Measurements from ENCODE around the gene KLHL29. TPM values are rescaled to one million over a fixed set of nuclear protein-coding genes. Genes with fewer than 3 reads are reported as not detected.

The KLHL29 gene
- total and polyA plus RNA-seq, 4 donors: 0.29 to 2.3 (median 0.68) TPM

GRCh38 chr2:23670245-23670592 lies 285.2 kb downstream of the KLHL29 start:
- H3K4me3 ChIP-seq (ENCODE audit: low read depth in 1 of 3, low read length in 3 of 3): no peak overlapping the region
- TF ChIP-seq SP1 (IDR thresholded peaks at IDR 0.05) (no peak), RXRA (IDR thresholded peaks at IDR 0.05) (no peak), REST (IDR thresholded peaks at IDR 0.05) (no peak), NR2F2 (IDR thresholded peaks at IDR 0.05) (no peak)
- no peaks in the 10 kb centered on the region for H3K27me3 ChIP-seq (ENCODE audit: control insufficient read depth in 4 of 4, insufficient read depth in 4 of 4, low read length in 3 of 4)
- no peaks in the 10 kb centered on the region for H3K9me3 ChIP-seq (ENCODE audit: control insufficient read depth in 4 of 4, low read length in 3 of 4)
- no peaks in the 10 kb centered on the region for H3K4me1 ChIP-seq (ENCODE audit: control insufficient read depth in 4 of 4, insufficient read depth in 4 of 4, low read length in 3 of 4)
- WGBS: 95% methylated on average over 11 of the region's 11 CpGs
- no peak for DNase-seq (ENCODE audit: low spot score)
- no peak overlapping the region for H3K9ac ChIP-seq (ENCODE audit: low read depth in 1 of 2, low read length in 2 of 2)
- no peak overlapping the region for H3K27ac ChIP-seq (ENCODE audit: low read depth in 1 of 2, low read length in 2 of 2)
- H3K36me3 ChIP-seq (ENCODE audit: control insufficient read depth in 4 of 4, insufficient read depth in 3 of 4, low read depth in 1 of 4, low read length in 3 of 4): no peaks in the 10 kb centered on the region

- no peak for TF ChIP-seq SP1 (IDR thresholded peaks at IDR 0.05)
- no peak for TF ChIP-seq TAF1 (conservative IDR thresholded peaks at IDR 0.05)
- TF ChIP-seq FOXA1 (IDR thresholded peaks at IDR 0.05): no peak
- TF ChIP-seq RAD21 (IDR thresholded peaks at IDR 0.05): no peak
- TF ChIP-seq RXRA (IDR thresholded peaks at IDR 0.05): no peak
- no peak for TF ChIP-seq CTCF (IDR thresholded peaks at IDR 0.05; ENCODE audit: low read depth, low read length, missing input control)
- TF ChIP-seq HNF4G (IDR thresholded peaks at IDR 0.05): no peak
- H3K9ac ChIP-seq (ENCODE audit: low read depth in 1 of 2, low read length in 2 of 2): no peak overlapping the region
- no peak for DNase-seq (ENCODE audit: low spot score)
- no peak overlapping the region for H3K4me3 ChIP-seq (ENCODE audit: low read depth in 1 of 3, low read length in 3 of 3)
- no peak overlapping the region for H3K27ac ChIP-seq (ENCODE audit: low read depth in 1 of 2, low read length in 2 of 2)
- H3K9me3 ChIP-seq (ENCODE audit: control insufficient read depth in 4 of 4, low read length in 3 of 4): peaks cover 0 to under 1% (median 0%) of the 10 kb centered on the region in 4 donors
- no peaks in the 10 kb centered on the region for H3K4me1 ChIP-seq (ENCODE audit: control insufficient read depth in 4 of 4, insufficient read depth in 4 of 4, low read length in 3 of 4)
- no peaks in the 10 kb centered on the region for H3K36me3 ChIP-seq (ENCODE audit: control insufficient read depth in 4 of 4, insufficient read depth in 3 of 4, low read depth in 1 of 4, low read length in 3 of 4)
- 90% methylated on average over 6 of the region's 6 CpGs for WGBS
- no peaks in the 10 kb centered on the region for H3K27me3 ChIP-seq (ENCODE audit: control insufficient read depth in 4 of 4, insufficient read depth in 4 of 4, low read length in 3 of 4)
Measured at GRCh38 chr2:23673082-23673481, 288.1 kb downstream of the KLHL29 start.

- DNase-seq (ENCODE audit: low spot score): no peak
Measured at GRCh38 chr2:23673830-23674679, 289.1 kb downstream of the KLHL29 start.

More at GRCh38 chr2:23673830-23674679, 289.1 kb downstream of the KLHL29 start:
- peaks cover 0 to 2% (median under 1%) of the 10 kb centered on the region in 4 donors for H3K9me3 ChIP-seq (ENCODE audit: control insufficient read depth in 4 of 4, low read length in 3 of 4)
- no peak overlapping the region for H3K9ac ChIP-seq (ENCODE audit: low read depth in 1 of 2, low read length in 2 of 2)
- H3K4me1 ChIP-seq (ENCODE audit: control insufficient read depth in 4 of 4, insufficient read depth in 4 of 4, low read length in 3 of 4): no peaks in the 10 kb centered on the region
- H3K27ac ChIP-seq (ENCODE audit: low read depth in 1 of 2, low read length in 2 of 2): no peak overlapping the region
- 56% methylated on average over 12 of the region's 12 CpGs for WGBS
- no peaks in the 10 kb centered on the region for H3K36me3 ChIP-seq (ENCODE audit: control insufficient read depth in 4 of 4, insufficient read depth in 3 of 4, low read depth in 1 of 4, low read length in 3 of 4)
- TF ChIP-seq GABPA (IDR thresholded peaks at IDR 0.05 in 1 of 2, conservative IDR thresholded peaks at IDR 0.05 in 1 of 2): no peak
- TF ChIP-seq REST (IDR thresholded peaks at IDR 0.05): peak; percentile 98
- H3K27me3 ChIP-seq (ENCODE audit: control insufficient read depth in 4 of 4, insufficient read depth in 4 of 4, low read length in 3 of 4): no peaks in the 10 kb centered on the region
- no peak overlapping the region for H3K4me3 ChIP-seq (ENCODE audit: low read depth in 1 of 3, low read length in 3 of 3)

Data from liver (tissue), 9 donors.